ENCODE data around the gene LIAS. TPM values are rescaled to one million over a fixed set of nuclear protein-coding genes. Genes with fewer than 3 reads are reported as not detected.
A peak's percentile ranks its signal among the peaks of the same experiment; 100 is the strongest.

Gene LIAS
- total and polyA plus RNA-seq, 7 donors: 16.2 to 25.6 (median 18.8) TPM

DNA sequence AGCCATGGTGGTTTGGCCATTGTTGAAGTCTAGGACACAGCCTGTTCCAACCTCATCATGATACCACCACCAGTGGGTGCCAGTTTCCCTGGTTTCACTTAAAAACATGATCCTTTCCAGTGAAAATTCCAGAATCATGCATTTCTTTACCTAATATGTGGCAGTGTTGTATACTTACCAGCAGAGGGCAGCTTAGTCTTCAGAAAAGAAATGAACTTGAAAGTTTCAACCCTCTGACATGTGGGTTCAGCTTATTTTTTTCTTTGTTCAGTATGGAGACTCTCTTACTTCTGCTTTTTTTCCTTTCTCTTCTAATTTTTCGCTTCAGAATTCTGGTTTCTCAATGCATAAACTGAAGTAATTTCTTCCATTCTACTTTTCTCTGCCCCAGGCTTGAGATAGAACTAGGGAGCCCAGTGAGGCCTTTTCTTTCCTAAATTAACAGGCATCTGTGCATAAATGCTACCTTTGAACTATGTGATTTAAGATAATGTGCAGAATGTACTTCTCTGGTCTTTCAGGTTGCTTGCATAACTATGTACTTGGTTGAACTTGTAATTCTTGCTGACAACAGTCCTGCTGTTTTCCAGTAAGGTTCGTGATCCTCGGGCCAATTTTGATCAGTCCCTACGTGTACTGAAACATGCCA is 10.7 kb downstream of the LIAS start:
- WGBS, 3 donors: 63 to 72% (median 66%) methylated on average over 4 of the region's 4 CpGs
- peak; percentile 60 to 88 (median 70) for ATAC-seq
- no peaks in the 10 kb centered on the region for H3K9me3 ChIP-seq
- no peaks in the 10 kb centered on the region for H3K4me1 ChIP-seq
- TF ChIP-seq, protein P1, sequence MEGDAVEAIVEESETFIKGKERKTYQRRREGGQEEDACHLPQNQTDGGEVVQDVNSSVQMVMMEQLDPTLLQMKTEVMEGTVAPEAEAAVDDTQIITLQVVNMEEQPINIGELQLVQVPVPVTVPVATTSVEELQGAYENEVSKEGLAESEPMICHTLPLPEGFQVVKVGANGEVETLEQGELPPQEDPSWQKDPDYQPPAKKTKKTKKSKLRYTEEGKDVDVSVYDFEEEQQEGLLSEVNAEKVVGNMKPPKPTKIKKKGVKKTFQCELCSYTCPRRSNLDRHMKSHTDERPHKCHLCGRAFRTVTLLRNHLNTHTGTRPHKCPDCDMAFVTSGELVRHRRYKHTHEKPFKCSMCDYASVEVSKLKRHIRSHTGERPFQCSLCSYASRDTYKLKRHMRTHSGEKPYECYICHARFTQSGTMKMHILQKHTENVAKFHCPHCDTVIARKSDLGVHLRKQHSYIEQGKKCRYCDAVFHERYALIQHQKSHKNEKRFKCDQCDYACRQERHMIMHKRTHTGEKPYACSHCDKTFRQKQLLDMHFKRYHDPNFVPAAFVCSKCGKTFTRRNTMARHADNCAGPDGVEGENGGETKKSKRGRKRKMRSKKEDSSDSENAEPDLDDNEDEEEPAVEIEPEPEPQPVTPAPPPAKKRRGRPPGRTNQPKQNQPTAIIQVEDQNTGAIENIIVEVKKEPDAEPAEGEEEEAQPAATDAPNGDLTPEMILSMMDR (IDR thresholded peaks at IDR 0.05): peak; percentile 74
- H3K36me3 ChIP-seq (ENCODE audit: insufficient read depth in 1 of 2, low read depth in 1 of 2): peaks cover 6 to 87% of the 10 kb centered on the region in 2 donors
- intact Hi-C loops (cut with DNase I): loop anchor here (2.0 to 10.0 kb wide), 4 partner anchors 58 to 838 kb away; partner anchors contain the start of genes PDS5A (in 2 of the 2) and UGDH (in 1 of the 2)
- DNase-seq: no peak
- H3K27ac ChIP-seq: no peak overlapping the region
- no peak overlapping the region for H3K4me3 ChIP-seq
- H3K27me3 ChIP-seq (ENCODE audit: insufficient read depth in 3 of 3, low read length in 2 of 3): no peaks in the 10 kb centered on the region

DNA sequence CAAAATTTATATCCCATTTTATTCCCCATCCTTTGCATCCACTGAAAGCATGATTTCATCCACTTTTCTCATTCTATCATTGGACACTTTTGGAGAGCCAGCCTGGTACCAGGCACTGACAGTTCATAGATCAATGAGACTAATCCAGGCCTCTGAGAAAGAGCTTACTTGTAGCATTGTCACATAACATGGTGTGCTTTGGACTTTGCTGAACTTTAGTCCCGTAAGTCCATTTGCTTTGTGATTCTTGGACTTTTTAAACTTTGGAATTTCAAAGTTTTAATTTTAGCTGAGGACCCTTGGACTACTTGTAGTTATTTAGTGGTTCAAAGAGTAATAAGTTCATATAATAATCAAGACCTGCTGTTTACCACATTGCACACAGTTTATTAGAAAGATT is 11.5 kb downstream of the LIAS start:
- H3K27me3 ChIP-seq (ENCODE audit: insufficient read depth in 3 of 3, low read length in 2 of 3): no peaks in the 10 kb centered on the region
- no peaks in the 10 kb centered on the region for H3K4me1 ChIP-seq
- no peak for DNase-seq
- 90 to 94% (median 93%) methylated on average over 1 of the region's 1 CpG for WGBS, 3 donors
- H3K4me3 ChIP-seq: no peak overlapping the region
- TF ChIP-seq, protein P1 (IDR thresholded peaks at IDR 0.05): no peak
- H3K27ac ChIP-seq: no peak overlapping the region
- intact Hi-C loops (cut with DNase I): loop anchor here in 1 of 2 donors (5.0 kb wide), 1 partner anchor 57 kb away; the partner anchor contains the start of gene UGDH
- peaks cover 3 to 87% of the 10 kb centered on the region in 2 donors for H3K36me3 ChIP-seq (ENCODE audit: insufficient read depth in 1 of 2, low read depth in 1 of 2)
- no peak for ATAC-seq
- H3K9me3 ChIP-seq: no peaks in the 10 kb centered on the region

DNA sequence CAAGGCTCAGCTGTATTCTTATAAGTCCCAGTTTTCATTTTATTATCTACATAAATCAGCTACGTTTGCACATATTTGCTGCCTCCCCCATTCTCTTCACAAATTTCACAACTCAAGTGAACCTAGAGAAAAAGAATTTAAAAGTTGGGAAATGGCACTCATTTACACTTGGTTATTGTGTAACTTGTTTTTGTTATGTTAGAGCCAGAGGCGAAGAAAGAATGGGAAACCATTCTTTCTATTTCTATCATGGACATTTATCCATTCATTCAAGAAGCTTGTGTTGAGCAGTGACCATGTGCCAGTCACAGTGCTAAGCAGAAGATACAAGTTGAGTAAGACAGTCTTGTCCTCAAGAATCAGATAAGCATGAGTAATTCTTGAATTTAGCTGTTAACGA is 13.5 kb downstream of the LIAS start:
- H3K9me3 ChIP-seq: no peaks in the 10 kb centered on the region
- no peak overlapping the region for H3K27ac ChIP-seq
- H3K4me1 ChIP-seq: no peaks in the 10 kb centered on the region
- 92 to 99% (median 98%) methylated on average over 3 of the region's 3 CpGs for WGBS, 3 donors
- no peak overlapping the region for H3K4me3 ChIP-seq
- no peaks in the 10 kb centered on the region for H3K27me3 ChIP-seq (ENCODE audit: insufficient read depth in 3 of 3, low read length in 2 of 3)
- DNase-seq (no peak), ATAC-seq (no peak)
- H3K36me3 ChIP-seq (ENCODE audit: insufficient read depth in 1 of 2, low read depth in 1 of 2): peaks cover 0 to 86% of the 10 kb centered on the region in 2 donors
- intact Hi-C loops (cut with DNase I): loop anchor here in 1 of 2 donors (5.0 kb wide), 1 partner anchor 55 kb away; the partner anchor contains the start of gene UGDH
- TF ChIP-seq, protein P1 (IDR thresholded peaks at IDR 0.05): no peak

DNA sequence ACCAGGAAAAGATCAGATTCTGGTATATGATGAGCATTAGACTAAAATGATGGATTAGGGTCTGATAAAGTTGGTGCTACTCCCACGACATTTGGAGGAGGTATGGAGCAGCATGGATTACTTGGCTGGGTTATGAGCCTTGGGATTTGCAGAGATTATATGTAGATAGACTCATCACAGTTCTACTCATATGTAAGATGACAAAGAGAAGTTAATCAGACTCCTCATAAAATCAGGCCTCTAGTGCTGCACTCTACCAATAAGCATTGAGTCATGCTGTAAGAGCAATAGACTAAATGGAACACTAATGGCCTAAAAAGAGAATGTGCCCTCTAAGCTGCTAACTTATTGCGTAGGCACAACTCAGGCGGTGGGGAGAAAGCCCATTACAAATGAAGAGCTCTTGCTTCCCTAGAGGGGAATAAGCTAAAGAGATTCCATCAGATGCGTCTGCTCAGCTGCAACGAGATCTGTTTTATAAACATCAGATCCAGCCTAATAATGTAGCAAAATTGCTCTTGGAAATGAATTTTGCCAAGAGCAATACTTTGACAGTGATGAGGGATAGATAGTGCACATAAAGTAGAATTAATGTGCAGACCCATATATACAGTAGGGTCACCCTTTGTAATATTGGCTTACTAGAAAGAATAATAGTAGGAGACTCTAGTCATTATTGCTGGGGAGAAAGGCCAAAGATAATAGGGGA is 17.5 kb downstream of the LIAS start:
- Histone ChIP-seq H3K27me3 (ENCODE audit: insufficient read depth in 3 of 3, low read length in 2 of 3) (no peaks in the 10 kb centered on the region), H3K4me1 (no peaks in the 10 kb centered on the region), H3K9me3 (no peaks in the 10 kb centered on the region), H3K4me3 (no peak overlapping the region), H3K27ac (no peak overlapping the region), H3K36me3 (ENCODE audit: insufficient read depth in 1 of 2, low read depth in 1 of 2) (peaks cover 0 to 66% of the 10 kb centered on the region in 2 donors)
- intact Hi-C loops (cut with DNase I): no loop called here
- 73 to 90% (median 81%) methylated on average over 5 of the region's 5 CpGs for WGBS, 3 donors
- TF ChIP-seq, protein P1 (IDR thresholded peaks at IDR 0.05): no peak
- DNase-seq (no peak), ATAC-seq (no peak)

All from psoas muscle (tissue), 8 donors.